Bronchial epithelial cell (primary cell): Measurements from ENCODE around the gene CPA3. TPM values are rescaled to one million over a fixed set of nuclear protein-coding genes. Genes with fewer than 3 reads are reported as not detected.
A peak's percentile ranks its signal among the peaks of the same experiment; 100 is the strongest.

Source experiments
- DNase-seq: peaks from one replicate; pipeline ENCODE4 v3.0.0-alpha.2; 2010; ENCODE audit warnings: low read depth
- FAIRE-seq: peaks from 2 replicates; lab custom pipeline; 2011; peaks lifted over from hg19 to GRCh38; lab: Jason Lieb, UNC
- H3K27me3 ChIP-seq: 2 replicates; pipeline ENCODE4 v1.5.1; 2011; ENCODE audit warnings: low read length; ENCODE audit not compliant: control insufficient read depth, insufficient read depth
- H3K36me3 ChIP-seq: 2 replicates; pipeline ENCODE4 v1.5.1; 2011; ENCODE audit warnings: low read length; ENCODE audit not compliant: control insufficient read depth, insufficient read depth
- H3K4me3 ChIP-seq: 2 replicates; pipeline ENCODE4 v1.5.1; 2011; ENCODE audit warnings: mild to moderate bottlenecking, low read depth, low read length, control low read depth
- CTCF ChIP-seq: IDR thresholded peaks from 2 replicates; pipeline ENCODE4 v1.5.1; 2011; ENCODE audit warnings: mild to moderate bottlenecking, moderate library complexity, low read length, control low read depth, inconsistent platforms; ENCODE audit not compliant: insufficient read depth, severe bottlenecking
- total RNA-seq: library from RNA; depleted of rRNA; stranded (reverse); fragments of >200 nt; gene quantifications from 2 replicates; pipeline ENCODE4 v1.2.1, GENCODE V29; 2014

CPA3 gene
- total RNA-seq, 1 donor from 2014 or later: not detected

- no peak for TF ChIP-seq CTCF
- H3K36me3 ChIP-seq: no peaks in the 10 kb centered on the region
- H3K4me3 ChIP-seq: no peak overlapping the region
- no peak for FAIRE-seq
- H3K27me3 ChIP-seq: no peaks in the 10 kb centered on the region
- no peak for DNase-seq
Measured at GRCh38 chr3:148823026-148823425, 42.1 kb upstream of the CPA3 start.

GRCh38 chr3:148825476-148825875 lies 39.6 kb upstream of the CPA3 start:
- TF ChIP-seq CTCF: no peak
- Histone ChIP-seq H3K4me3 (no peak overlapping the region), H3K36me3 (no peaks in the 10 kb centered on the region), H3K27me3 (no peaks in the 10 kb centered on the region)
- no peak for FAIRE-seq
- DNase-seq: no peak

- DNase-seq (no peak), FAIRE-seq (no peak)
- H3K36me3 ChIP-seq: no peaks in the 10 kb centered on the region
- H3K4me3 ChIP-seq: no peak within 1 kb of the TSS
- no peaks in the 10 kb centered on the region for H3K27me3 ChIP-seq
- no peak for TF ChIP-seq CTCF
Measured at GRCh38 chr3:148827585-148827984, 37.5 kb upstream of the CPA3 start, which contains the start of gene CPB1. TSS of gene CPB1 (plus strand) at chr3:148827811. CDS start at chr3:148827824, 13 bp downstream.

GRCh38 chr3:148828136-148828690 lies 36.9 kb upstream of the CPA3 start:
- no peak for TF ChIP-seq CTCF
- Histone ChIP-seq H3K4me3 (no peak overlapping the region), H3K27me3 (no peaks in the 10 kb centered on the region), H3K36me3 (no peaks in the 10 kb centered on the region)
- no peak for FAIRE-seq
- no peak for DNase-seq

GRCh38 chr3:148829926-148830325 lies 35.2 kb upstream of the CPA3 start:
- no peak overlapping the region for H3K4me3 ChIP-seq
- TF ChIP-seq CTCF: no peak
- no peak for DNase-seq
- H3K36me3 ChIP-seq: no peaks in the 10 kb centered on the region
- no peak for FAIRE-seq
- no peaks in the 10 kb centered on the region for H3K27me3 ChIP-seq

GRCh38 chr3:148833223-148833622 lies 31.9 kb upstream of the CPA3 start:
- no peaks in the 10 kb centered on the region for H3K36me3 ChIP-seq
- FAIRE-seq: peak; percentile 23
- TF ChIP-seq CTCF: no peak
- DNase-seq: no peak
- H3K27me3 ChIP-seq: no peaks in the 10 kb centered on the region
- H3K4me3 ChIP-seq: no peak overlapping the region
